ENCODE results near the gene TSPAN2. TPM values are rescaled to one million over a fixed set of nuclear protein-coding genes. Genes with fewer than 3 reads are reported as not detected.

TSPAN2 gene
- 1 to 10 TPM; 2.5 to 2.7 TPM for total RNA-seq

DNA sequence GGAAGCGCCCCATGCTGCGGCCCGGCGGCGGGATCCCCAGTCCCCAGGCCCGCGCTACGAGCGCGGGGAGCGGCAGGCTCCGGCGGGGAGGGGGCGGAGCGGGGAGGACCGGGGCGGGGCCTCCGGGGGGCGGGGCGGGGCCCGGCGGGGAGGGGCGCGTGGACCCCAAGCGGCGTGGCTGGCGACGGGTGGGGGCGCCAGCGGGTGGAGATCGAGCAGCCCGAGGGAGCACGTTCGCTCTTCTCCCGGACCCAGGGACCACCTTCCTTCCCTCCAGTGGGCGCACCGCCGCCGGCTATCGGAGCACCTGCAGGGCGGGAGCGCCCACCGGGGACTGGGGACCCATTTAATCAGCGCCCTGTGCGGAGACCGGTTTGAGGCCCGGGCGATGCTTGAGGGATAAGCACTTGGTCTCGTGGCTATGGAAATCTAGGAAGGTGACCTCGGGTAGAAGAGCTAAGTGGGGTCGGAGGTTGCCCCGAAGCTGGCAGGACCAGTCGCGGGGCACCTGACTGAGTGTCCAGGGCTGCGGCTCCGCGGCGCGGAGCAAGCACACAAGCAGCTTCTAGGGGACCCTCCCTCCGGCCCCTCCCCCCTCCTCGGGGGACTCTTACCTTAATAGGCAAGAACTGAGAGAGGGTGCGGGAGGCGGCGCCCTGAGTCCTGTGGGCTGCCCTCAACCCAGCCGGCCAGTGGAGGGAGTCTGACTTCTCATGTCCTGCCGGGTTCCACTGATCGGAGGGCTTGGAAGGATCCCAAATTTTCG, at the start of gene TSPAN2:
Gene TSPAN2, minus strand, starts transcription at position 84 of the 766 bp plus-strand sequence. Its CDS starts 71 bp downstream, at position 13.
- Mint-ChIP-seq H3K9me3 (no peaks in the 10 kb centered on the region), H3K27ac (no peak within 1 kb of the TSS), H3K36me3 (no peaks in the 10 kb centered on the region), H3K4me1 (ENCODE audit: low read depth) (peaks cover 43% of the 10 kb centered on the region), H3K4me3 (peak within 1 kb of the TSS; percentile 78), H3K27me3 (no peaks in the 10 kb centered on the region)
- CTCF ChIA-PET: no interaction called here
- DNase-seq: peak; percentile 56
- intact Hi-C loops (cut with micrococcal nuclease): loop anchor here (1.0 to 10.0 kb wide), 5 partner anchors 10 to 745 kb away; partner anchors contain the start of genes BCAS2 and TRIM33
- POLR2A ChIA-PET: interaction anchor here (1.0 kb wide), 1 partner anchor 9 kb away, joined by 5 read pairs; no protein-coding TSS in a partner anchor

DNA sequence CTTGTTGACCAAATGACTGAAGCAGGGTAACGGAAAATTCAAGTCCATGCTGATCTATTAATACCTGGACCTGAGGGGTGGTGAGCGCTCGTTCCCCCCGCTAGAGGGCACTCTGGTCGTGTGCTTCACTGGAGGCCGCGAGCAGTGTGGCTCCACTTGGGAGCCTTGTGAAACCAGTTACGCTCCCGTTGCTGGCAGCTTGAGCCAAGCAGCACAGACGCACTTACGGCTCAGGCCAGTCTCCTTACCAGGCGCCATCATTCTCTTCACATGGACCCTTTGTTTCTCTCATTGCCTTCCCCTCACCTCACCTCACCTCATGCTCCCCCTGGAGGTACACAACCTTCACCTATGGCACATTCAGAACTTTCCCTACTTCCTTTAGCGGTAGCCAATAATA, 49.7 kb upstream of the TSPAN2 start:
- intact Hi-C loops (cut with micrococcal nuclease): loop anchor here (1.0 to 10.0 kb wide), 4 partner anchors 44 to 456 kb away; no protein-coding TSS in a partner anchor
- DNase-seq: peak; percentile 73
- POLR2A ChIA-PET: no interaction called here
- CTCF ChIA-PET: interaction anchor here (0.6 to 7.9 kb wide), 21 partner anchors 9 to 1003 kb away, joined by 3 to 136 read pairs (median 3); no protein-coding TSS in a partner anchor
- Mint-ChIP-seq H3K27ac (no peak overlapping the region), H3K9me3 (no peaks in the 10 kb centered on the region), H3K27me3 (peaks cover 19% of the 10 kb centered on the region), H3K36me3 (no peaks in the 10 kb centered on the region), H3K4me1 (ENCODE audit: low read depth) (peaks cover 4% of the 10 kb centered on the region), H3K4me3 (no peak overlapping the region)

DNA sequence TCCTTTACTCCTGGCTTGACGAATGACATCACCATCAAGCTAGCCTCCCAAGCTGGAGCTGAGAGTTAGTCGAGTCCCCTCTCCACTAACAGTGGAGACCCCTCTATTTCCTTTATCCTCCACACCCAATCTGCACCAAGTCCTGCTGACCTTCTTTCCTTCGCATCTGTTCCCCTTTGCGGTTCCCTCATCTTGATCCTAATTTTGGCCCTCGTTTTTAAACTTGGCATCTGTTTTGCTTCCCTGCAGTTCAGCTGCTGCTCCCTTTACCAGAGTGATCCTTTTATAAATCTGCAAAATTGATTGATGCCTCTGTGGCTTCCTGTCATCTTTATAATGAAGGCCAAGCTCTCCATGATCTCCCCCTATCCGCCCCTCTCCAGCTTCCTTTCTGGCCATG, 49.0 kb upstream of the TSPAN2 start:
- ChIA-PET CTCF (interaction anchor here (0.7 to 7.9 kb wide), 20 partner anchors 9 to 882 kb away, joined by 3 to 136 read pairs (median 4); no protein-coding TSS in a partner anchor), POLR2A (no interaction called here)
- Mint-ChIP-seq H3K4me3 (no peak overlapping the region), H3K9me3 (no peaks in the 10 kb centered on the region), H3K27ac (no peak overlapping the region), H3K4me1 (ENCODE audit: low read depth) (peaks cover 4% of the 10 kb centered on the region), H3K36me3 (no peaks in the 10 kb centered on the region), H3K27me3 (peaks cover 17% of the 10 kb centered on the region)
- intact Hi-C loops (cut with micrococcal nuclease): loop anchor here (2.0 to 10.0 kb wide), 2 partner anchors 45 to 137 kb away; no protein-coding TSS in a partner anchor
- DNase-seq: no peak

DNA sequence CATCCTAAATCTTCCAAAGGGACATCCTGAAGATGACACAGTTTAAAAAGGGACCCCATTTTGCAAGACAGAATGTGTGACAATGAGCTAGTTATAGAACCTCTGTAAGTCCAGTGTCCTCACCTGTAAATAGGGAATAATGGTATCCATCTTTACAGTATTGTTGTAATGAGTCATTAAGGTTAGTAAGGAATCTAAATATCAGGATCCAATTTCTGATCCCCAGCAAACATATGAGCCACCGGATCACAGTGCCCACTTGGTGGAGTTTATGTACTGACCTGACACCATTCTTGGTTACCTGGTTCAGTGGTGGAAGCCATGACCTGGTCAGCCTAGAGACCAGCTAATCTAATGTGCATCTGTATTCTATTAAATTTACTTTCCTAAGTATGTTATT, 47.9 kb upstream of the TSPAN2 start:
- H3K36me3 Mint-ChIP-seq: no peaks in the 10 kb centered on the region
- H3K4me1 Mint-ChIP-seq (ENCODE audit: low read depth): peaks cover 4% of the 10 kb centered on the region
- ChIA-PET CTCF (interaction anchor here (1.0 to 7.9 kb wide), 10 partner anchors 9 to 844 kb away, joined by 3 to 136 read pairs (median 4); no protein-coding TSS in a partner anchor), POLR2A (no interaction called here)
- no peak overlapping the region for H3K4me3 Mint-ChIP-seq
- H3K27ac Mint-ChIP-seq: no peak overlapping the region
- no peaks in the 10 kb centered on the region for H3K9me3 Mint-ChIP-seq
- DNase-seq: no peak
- peaks cover 15% of the 10 kb centered on the region for H3K27me3 Mint-ChIP-seq
- intact Hi-C loops (cut with micrococcal nuclease): loop anchor here (10.0 kb wide), 1 partner anchor 138 kb away; no protein-coding TSS in a partner anchor

GRCh38 chr1:115136706-115137105, 47.4 kb upstream of the TSPAN2 start:
- no peak for DNase-seq
- Mint-ChIP-seq H3K36me3 (no peaks in the 10 kb centered on the region), H3K27ac (no peak overlapping the region), H3K9me3 (no peaks in the 10 kb centered on the region), H3K27me3 (peaks cover 15% of the 10 kb centered on the region), H3K4me1 (ENCODE audit: low read depth) (peaks cover 4% of the 10 kb centered on the region), H3K4me3 (no peak overlapping the region)
- ChIA-PET POLR2A (no interaction called here), CTCF (interaction anchor here (1.2 to 7.9 kb wide), 8 partner anchors 9 to 845 kb away, joined by 3 to 136 read pairs (median 4); no protein-coding TSS in a partner anchor)
- intact Hi-C loops (cut with micrococcal nuclease): loop anchor here (10.0 kb wide), 1 partner anchor 138 kb away; no protein-coding TSS in a partner anchor

DNA sequence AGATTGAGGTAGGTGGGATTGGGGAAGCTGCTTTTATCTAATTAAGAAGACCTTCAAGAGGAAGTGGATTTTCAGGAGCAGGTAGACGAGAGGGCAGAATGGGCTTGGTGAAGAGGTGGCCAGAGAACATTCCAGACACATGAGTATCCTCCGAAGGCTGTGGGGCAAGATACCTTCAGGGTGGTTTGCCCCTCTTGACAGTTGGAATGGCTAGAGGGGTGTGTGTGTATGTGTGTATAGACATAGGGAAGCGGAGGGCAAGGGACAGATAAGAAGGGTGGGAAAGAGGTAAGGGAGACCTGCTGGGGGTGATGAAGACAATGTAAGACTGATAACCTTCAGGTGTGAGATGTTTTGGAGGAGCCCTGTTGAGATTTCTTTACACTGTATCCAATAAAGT, 46.8 kb upstream of the TSPAN2 start:
- intact Hi-C loops (cut with micrococcal nuclease): loop anchor here (10.0 kb wide), 1 partner anchor 139 kb away; no protein-coding TSS in a partner anchor
- ChIA-PET POLR2A (no interaction called here), CTCF (interaction anchor here (0.6 to 7.9 kb wide), 3 partner anchors 8 to 460 kb away, joined by 3 to 136 read pairs (median 3); no protein-coding TSS in a partner anchor)
- no peak for DNase-seq
- H3K4me1 Mint-ChIP-seq (ENCODE audit: low read depth): peaks cover 4% of the 10 kb centered on the region
- no peaks in the 10 kb centered on the region for H3K9me3 Mint-ChIP-seq
- no peaks in the 10 kb centered on the region for H3K36me3 Mint-ChIP-seq
- H3K27ac Mint-ChIP-seq: no peak overlapping the region
- H3K27me3 Mint-ChIP-seq: peaks cover 14% of the 10 kb centered on the region
- no peak overlapping the region for H3K4me3 Mint-ChIP-seq

DNA sequence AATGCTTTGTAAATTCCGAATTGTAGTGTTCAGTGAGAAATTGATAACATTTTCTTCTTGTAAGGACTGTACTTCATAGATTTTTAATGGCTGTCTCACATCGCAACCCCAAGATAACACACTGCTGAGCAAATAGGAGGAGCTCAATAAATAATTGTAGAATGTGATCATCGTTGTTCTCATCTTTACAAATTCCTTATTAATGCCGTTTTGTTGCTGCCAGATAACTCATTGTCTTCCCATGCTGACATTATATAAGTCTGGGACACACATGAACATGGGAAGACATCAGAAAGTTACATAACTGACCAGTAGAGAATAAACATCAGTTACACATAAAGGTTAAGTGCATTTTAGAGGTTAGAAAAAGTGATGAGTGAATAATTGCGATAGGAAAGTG, 46.4 kb upstream of the TSPAN2 start:
- Mint-ChIP-seq H3K4me1 (ENCODE audit: low read depth) (peaks cover 4% of the 10 kb centered on the region), H3K27me3 (peaks cover 10% of the 10 kb centered on the region), H3K36me3 (no peaks in the 10 kb centered on the region), H3K9me3 (no peaks in the 10 kb centered on the region), H3K27ac (no peak overlapping the region), H3K4me3 (no peak overlapping the region)
- ChIA-PET CTCF (interaction anchor here (0.6 kb wide), 1 partner anchor 331 kb away, joined by 3 read pairs; no protein-coding TSS in a partner anchor), POLR2A (no interaction called here)
- DNase-seq: no peak
- intact Hi-C loops (cut with micrococcal nuclease): loop anchor here (10.0 kb wide), 1 partner anchor 139 kb away; no protein-coding TSS in a partner anchor

- Mint-ChIP-seq H3K4me1 (ENCODE audit: low read depth) (peaks cover 4% of the 10 kb centered on the region), H3K27ac (no peak overlapping the region), H3K36me3 (no peaks in the 10 kb centered on the region), H3K9me3 (no peaks in the 10 kb centered on the region), H3K4me3 (no peak overlapping the region), H3K27me3 (peaks cover 9% of the 10 kb centered on the region)
- no peak for DNase-seq
- CTCF ChIA-PET: no interaction called here
- intact Hi-C loops (cut with micrococcal nuclease): loop anchor here (10.0 kb wide), 1 partner anchor 140 kb away; no protein-coding TSS in a partner anchor
- POLR2A ChIA-PET: no interaction called here
Measured at GRCh38 chr1:115134850-115135480, 45.7 kb upstream of the TSPAN2 start.

- ChIA-PET POLR2A (no interaction called here), CTCF (no interaction called here)
- DNase-seq: no peak
- no peak overlapping the region for H3K27ac Mint-ChIP-seq
- peaks cover 9% of the 10 kb centered on the region for H3K27me3 Mint-ChIP-seq
- peaks cover 4% of the 10 kb centered on the region for H3K4me1 Mint-ChIP-seq (ENCODE audit: low read depth)
- no peaks in the 10 kb centered on the region for H3K9me3 Mint-ChIP-seq
- intact Hi-C loops (cut with micrococcal nuclease): loop anchor here (10.0 kb wide), 1 partner anchor 141 kb away; no protein-coding TSS in a partner anchor
- no peak overlapping the region for H3K4me3 Mint-ChIP-seq
- no peaks in the 10 kb centered on the region for H3K36me3 Mint-ChIP-seq
Measured at GRCh38 chr1:115134231-115134630, 44.9 kb upstream of the TSPAN2 start.

- Mint-ChIP-seq H3K4me3 (no peak overlapping the region), H3K36me3 (no peaks in the 10 kb centered on the region), H3K4me1 (ENCODE audit: low read depth) (no peaks in the 10 kb centered on the region), H3K27ac (no peak overlapping the region), H3K9me3 (no peaks in the 10 kb centered on the region), H3K27me3 (peaks cover 4% of the 10 kb centered on the region)
- CTCF ChIA-PET: interaction anchor here (0.6 to 0.9 kb wide), 2 partner anchors 78 to 81 kb away, joined by 3 to 4 read pairs; no protein-coding TSS in a partner anchor
- DNase-seq: no peak
- POLR2A ChIA-PET: no interaction called here
- intact Hi-C loops (cut with micrococcal nuclease): loop anchor here (10.0 kb wide), 1 partner anchor 141 kb away; no protein-coding TSS in a partner anchor
Measured at GRCh38 chr1:115133440-115133839, 44.1 kb upstream of the TSPAN2 start.

- CTCF ChIA-PET: no interaction called here
- no peaks in the 10 kb centered on the region for H3K9me3 Mint-ChIP-seq
Measured at GRCh38 chr1:115130786-115131185, 41.5 kb upstream of the TSPAN2 start.

More at GRCh38 chr1:115130786-115131185, 41.5 kb upstream of the TSPAN2 start:
- POLR2A ChIA-PET: no interaction called here
- Mint-ChIP-seq H3K36me3 (no peaks in the 10 kb centered on the region), H3K27ac (no peak overlapping the region), H3K27me3 (peaks cover 2% of the 10 kb centered on the region), H3K4me3 (no peak overlapping the region), H3K4me1 (ENCODE audit: low read depth) (no peaks in the 10 kb centered on the region)
- no peak for DNase-seq
- intact Hi-C loops (cut with micrococcal nuclease): loop anchor here (10.0 kb wide), 1 partner anchor 144 kb away; no protein-coding TSS in a partner anchor

Data from activated CD4-positive, alpha-beta memory T cell treated with anti-CD3 and anti-CD28 coated beads for 36 hours (primary cell).